Islet precursor cell (in vitro differentiated cells): ENCODE measurements around the gene SLC4A7.
"Not testable (repeated sequence)": the region's sequence is repeated elsewhere in the genome, so short reads cannot be mapped to it uniquely, and the experiment has no call there.

Experiments
- DNase-seq: peaks from one replicate; pipeline ENCODE4 v3.0.0-alpha.2; 2018

The SLC4A7 gene

DNA sequence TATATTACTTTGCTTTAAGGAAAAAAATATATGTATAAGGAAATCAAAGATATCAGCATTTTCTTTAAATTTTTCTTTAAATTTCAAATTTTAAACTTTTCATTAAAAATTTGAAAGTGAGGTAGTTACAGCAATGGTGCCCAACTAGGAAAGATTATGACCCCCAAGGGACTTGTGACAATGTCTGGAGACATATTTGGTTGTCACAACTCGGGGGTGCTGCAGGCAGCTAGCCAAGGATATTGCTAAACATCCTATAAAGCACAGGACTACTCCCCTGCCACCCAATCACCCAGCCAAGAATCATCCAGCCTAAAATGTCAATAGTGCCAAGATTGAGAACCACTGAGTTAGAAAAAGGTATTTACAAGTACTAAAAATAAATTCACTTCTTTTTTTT, 57.3 kb downstream of the SLC4A7 start:
- DNase-seq: no peak

DNA sequence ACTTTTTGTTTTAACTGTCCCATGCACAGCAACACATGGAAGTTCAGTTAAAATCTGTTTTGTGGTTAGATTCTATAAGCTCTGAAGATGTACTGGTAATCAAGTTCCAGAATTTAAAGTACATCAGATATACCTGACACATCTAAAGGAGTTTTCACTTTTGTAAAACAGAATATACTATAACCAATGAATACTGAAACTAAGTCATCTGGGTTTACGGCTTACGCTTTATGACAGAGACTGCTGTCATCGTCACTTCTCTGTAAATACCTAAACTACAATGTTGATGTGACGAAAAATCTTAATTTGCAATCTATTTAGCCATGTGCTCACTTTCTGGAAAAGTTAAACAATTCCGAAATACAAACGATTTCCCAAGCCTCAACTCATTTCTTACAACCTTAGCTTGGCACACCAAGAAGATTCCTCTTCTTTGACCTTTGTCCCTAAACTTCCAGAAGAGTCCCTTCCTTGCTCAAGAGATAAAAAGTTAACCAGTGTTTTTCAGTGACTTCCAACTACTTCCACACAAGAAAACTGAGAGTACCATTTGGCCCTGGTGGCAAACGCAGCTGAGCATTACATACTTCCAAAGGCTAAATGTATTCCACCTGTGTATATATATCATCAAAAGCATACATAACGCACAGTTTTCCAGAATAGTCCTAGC, 58.2 kb downstream of the SLC4A7 start:
- no peak for DNase-seq

DNA sequence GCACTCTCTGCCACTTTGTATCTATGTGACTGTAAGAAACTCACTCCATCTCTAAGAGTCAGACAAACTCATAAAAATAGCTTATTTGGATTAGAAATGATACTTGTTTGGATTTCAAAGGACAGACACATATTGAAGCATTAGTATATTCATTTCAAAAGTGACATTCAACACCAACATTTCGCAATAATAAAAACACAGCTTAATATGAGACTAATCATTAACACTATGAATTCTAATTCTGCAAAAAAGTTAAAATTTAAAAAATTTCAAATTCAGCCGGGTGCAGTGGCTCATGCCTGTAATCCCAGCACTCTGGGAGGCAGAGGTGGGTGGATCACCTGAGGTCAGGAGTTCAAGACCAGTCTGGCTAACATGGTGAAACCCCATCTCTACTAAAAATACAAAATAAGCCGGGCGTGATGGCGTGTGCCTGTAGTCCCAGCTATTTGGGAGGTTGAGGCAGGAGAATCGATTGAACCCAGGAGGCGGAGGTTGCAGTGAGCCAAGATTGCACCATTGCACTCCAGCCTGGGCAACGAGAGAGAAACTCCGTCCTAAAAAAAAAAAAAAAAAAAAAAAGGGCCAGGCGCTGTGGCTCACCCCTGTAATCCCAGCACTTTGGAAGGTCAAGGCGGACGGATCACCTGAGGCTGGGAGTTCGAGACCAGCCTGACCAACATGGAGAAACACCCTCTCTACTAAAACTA, 59.2 kb downstream of the SLC4A7 start:
- DNase-seq: not testable (repeated sequence)

DNA sequence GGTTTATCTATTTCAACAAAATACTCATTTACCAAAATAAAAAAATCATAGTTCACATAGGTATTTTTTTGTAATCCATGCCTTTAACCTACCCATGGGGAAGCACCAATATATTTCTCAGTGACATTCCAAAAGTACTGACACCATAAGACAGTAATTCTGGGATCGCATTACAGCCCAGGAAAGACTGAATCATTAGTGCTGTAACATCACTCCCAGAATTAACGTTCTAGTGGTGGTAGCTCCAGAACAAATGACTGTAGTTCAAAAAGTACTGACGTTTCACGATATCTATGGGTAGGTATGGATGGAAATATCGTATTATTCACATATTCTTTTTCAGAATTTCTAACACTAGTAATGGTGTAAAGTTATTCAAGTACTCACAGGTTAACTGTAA, 60.7 kb downstream of the SLC4A7 start:
- no peak for DNase-seq

DNA sequence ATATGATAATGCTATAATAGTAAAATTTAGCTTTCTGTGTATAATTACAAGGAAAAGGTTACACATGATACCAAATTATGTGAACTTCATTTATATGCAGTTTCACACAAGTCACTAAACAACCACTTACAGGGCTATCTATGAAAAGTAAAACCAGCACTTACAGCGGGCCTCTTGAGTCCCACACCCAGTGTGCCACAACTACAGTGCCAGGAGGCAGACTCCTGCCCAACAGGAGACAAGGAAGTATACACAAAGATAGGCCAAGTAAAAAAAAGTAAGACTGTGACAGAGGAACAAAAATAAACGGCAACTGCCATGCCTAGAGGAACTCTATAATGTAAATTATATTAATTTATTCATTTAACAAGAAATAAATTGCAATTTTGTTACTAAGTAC, 61.6 kb downstream of the SLC4A7 start:
- no peak for DNase-seq

DNA sequence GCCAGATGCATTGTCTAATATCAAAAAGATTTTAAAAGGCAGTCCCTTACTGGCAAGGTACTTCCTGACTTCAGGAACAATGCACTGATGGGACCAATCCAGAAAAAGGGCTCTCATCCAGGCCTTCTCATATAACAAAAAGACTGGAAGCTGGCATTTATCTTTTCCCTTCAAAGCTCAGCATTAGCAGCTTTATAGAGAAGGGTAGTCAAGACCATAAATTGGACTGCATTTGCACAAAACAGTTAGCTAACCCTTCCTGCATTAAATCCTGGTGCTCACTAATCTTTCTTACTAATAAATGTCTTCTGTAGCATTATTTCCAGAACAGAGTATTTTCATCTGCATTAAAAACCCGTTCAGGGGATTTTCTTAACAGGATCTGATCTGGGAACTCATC, 69.0 kb downstream of the SLC4A7 start:
- DNase-seq: no peak

DNA sequence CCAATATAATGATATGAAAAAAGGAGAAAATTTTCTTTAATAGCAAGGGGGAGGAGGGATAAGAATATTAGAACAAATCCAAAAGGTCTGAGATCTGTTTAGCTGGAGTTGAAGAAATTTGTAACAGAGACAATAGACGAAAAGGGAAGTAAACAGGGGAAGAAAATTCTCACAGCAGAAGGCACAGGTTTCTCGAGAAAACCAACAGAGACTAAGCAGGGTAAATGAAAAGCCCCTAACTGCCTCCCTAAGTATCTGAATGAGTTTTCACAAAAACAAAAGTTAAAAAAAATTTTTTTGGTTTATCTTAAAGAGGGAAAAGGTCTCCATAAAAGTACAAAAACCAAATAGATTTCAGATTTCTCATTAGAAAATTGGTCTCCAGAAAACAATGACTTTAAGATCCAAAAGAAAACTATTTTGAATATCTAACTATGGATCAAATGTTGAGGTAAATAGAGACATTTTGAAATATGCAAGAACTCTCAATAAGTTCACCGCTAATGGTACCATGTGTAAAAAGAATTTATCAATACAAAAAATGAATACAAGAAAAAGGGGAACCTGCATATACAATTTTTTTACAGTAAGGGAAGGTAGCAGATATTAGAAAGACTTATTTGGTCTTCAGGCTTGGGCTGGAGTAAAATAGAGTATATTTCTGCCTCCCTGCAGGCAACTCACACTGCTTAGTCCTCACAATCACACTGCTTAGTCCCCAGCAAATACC, 91.1 kb downstream of the SLC4A7 start:
- no peak for DNase-seq

DNA sequence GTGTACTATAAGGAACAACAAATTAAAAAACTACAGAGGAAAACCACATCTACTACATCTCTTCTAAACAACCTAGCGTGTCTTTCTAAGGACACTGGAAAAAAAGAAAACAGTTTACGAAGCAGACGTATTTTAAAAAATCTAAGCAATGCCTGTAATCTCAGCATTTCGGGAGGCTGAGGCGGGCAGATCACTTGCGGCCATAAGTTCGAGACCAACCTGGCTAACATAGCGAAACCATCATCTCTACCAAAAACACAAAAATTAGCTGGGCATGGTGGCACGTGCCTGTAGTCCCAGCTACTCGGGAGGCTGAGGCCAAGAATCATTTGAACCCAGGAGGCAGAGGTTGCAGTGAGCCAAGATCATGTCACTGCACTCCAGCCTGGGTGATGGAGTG, 91.8 kb downstream of the SLC4A7 start:
- not testable (repeated sequence) for DNase-seq

DNA sequence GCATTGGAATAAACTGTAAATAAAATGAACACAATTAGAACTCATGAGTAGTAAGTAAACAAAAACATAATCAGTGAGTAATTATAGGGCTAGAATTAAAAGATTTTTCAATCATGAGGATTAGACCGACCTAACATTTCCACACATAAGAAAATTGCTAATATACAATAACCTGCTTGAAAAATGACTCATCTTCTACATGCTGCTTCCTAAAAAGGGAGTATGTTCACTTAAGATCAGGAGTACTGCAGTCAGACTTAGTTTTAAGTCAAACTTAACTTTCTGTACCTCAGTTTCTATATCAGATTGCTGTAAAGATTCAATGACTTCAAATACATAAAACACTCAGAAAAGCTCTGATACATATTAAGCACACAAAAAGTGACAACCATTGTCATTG, 92.4 kb downstream of the SLC4A7 start:
- DNase-seq: no peak

DNA sequence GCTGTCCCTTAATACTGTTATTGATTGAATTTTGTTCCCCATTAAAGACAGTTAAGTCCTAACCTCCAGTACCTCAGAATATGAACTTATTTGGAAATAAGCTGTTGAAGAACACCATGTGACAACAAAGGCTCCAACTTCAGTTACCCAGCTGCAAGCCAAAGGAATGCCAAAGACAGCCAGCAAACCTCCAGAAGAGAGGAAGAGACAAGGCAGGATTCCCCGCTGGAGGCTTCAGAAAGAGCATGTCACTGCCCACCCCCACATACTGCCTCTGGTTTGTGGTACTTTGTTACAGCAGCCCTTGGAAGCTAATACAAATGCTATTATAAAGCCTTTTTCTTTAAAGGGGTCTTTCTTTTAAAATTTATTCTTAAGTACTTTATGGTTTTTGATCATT, 96.6 kb downstream of the SLC4A7 start:
- no peak for DNase-seq

DNA sequence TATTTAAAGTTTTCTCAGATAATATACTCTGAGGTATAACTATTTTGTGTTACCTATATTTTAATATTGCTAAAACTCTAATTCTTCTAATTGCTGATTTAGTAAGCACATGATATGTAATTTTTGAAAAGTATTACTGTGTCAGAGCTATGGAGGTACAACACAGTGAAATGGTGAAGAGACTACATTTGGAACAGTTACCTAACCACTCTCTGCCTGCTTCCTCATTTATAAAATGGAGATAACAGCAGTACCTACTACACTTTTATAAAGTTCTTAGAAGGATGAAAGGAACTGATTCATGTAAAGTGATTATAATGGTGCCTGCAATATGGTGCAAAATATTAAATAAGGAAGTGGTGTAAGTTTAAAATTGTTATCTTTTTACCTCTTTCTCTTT, 98.7 kb downstream of the SLC4A7 start:
- no peak for DNase-seq

DNA sequence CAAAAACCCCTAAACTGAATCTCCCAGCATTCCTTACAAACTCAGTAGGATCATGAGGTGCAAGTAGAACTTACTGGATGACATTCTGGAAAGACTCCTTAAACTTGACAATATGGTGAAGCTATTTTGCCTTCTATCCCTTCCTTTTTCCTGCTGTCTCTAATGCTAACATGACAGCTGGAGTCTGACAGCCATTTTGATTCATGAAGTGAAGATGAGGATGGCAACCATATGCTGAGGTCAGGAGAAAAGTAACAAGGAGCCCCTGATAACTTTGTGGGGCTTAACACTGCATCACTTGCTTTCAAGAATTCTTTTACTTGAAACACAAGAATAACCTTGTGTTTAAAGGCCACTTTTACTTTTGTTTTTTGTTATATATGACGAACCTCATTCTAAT, 100.0 kb downstream of the SLC4A7 start:
- DNase-seq: no peak

DNA sequence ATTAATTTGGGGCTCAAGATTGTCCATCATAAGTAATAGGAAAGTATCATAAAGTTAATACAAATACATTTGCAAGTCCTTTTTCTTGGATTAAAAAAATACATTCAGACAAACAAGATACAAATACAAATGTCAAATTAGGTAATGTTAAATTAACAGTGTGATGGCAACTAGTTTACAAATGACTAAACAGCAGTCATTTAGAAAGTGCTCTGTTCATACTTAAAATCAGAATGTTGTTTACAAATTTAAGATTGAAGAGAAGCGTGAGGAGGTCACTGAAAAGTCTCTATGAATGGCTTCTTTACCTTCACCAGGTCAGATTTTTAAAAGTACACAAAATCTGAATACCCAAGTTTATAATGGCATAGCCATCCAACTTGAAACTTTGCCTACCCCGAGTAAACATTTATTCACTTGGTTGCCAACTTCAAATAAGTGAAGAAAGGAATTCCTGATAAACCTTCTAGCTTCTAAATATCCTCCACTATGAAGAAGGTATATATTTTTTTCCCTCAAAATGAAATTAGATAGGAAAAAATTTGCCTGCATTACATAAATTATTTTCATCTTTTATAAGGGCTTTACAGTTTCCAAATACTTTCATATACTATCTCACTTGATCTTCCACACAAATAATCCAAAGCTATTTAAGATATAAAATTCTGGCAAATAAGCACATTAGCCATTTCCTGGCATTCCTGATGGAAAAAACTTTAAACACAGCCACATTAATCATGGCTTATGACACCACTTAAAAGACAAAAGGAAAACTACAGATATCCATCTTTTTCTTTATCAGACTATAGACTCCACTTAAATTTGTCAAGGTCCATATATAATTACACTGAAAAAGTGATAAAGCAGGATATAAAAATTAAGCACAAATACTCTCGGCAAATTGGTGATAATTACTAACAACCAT, 103.5 kb downstream of the SLC4A7 start:
- no peak for DNase-seq

DNA sequence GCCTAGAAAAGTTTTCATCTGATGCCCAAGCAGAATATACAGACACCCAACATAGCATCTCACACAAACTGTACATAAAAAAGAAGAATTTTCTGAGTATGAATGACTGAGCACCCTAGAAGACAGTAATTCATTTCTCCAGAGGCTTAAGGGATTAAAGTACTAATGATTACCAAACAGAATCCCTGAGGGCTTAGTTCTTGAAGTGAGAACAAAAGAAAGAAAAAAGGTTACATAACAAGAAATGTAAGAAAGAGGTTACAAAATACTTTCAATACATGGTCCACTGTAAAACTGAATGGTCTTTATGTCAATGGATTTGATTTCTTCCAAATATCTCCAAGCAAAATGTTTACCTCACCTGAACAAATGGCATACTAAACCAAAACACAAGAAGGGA, 105.9 kb downstream of the SLC4A7 start:
- no peak for DNase-seq

DNA sequence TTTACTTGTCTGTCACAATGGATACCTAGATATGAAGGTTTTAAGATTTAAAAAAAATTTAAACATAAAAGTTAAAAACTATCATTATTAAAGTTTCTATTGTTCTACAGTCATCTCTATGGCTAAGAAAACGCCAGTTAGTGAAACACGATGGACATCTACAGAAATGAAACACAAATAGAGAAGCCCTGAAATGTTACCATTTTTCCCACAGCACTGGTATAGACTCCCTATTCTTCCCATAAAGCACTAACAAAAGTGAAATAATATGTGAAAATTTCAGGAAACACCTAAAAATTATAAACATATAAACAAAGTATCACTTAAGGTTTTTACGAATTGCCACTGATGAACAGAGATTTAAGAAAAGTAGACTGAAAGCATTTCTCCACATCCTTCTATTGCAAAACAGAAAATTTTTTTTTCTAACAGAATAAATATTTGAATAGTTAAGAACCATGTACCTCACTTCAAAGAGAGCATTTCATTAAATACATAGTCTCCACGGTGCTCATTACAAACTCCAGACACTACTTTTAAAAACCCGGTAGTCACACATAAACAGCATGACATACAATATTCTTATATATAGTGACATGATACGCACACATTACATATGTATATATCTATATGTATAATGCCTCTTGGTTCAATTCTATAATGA, 107.9 kb downstream of the SLC4A7 start:
- DNase-seq: no peak

DNA sequence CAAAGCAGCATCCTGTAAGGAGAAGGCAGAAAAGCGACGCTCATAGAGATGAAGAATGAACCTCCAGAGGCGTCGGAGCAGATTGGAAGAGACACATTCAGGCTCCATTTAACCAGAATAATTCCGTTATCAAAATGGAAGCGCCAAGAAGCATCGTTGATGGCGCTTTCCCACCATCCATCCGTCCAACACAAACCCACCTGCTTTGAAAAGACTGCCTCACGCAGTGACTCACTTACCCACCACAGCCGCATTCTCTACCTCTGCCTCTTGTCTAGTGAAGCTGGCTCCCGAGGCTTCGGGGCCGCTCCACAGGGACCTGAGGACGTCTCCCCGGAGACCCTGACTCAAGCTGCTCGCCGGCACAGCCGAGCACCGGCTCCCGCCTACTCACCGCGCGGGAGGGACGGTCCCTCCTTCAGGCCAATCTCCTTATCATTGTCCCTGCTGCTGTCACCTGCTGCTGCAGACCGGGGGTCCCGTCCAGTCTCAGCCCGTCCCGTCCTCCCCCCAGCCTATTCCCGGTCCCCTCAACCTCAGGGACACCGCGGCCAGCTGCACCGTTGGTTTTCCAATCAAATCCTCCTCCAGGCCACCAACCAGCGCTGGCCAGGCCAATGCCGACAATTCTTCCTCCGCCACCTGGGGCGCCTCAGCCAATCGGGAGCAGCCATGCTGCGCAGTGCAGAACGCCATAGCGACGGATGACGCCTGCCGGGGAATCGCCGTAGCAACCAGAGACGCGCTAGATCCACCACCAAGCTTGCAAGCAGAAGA, 115.2 kb downstream of the SLC4A7 start, which contains the start of gene NEK10:
Gene NEK10, minus strand, starts transcription at position 553 of the 777 bp plus-strand sequence. CDS start 16,501 bp downstream, outside the sequence.
- peak; percentile 98 for DNase-seq

DNA sequence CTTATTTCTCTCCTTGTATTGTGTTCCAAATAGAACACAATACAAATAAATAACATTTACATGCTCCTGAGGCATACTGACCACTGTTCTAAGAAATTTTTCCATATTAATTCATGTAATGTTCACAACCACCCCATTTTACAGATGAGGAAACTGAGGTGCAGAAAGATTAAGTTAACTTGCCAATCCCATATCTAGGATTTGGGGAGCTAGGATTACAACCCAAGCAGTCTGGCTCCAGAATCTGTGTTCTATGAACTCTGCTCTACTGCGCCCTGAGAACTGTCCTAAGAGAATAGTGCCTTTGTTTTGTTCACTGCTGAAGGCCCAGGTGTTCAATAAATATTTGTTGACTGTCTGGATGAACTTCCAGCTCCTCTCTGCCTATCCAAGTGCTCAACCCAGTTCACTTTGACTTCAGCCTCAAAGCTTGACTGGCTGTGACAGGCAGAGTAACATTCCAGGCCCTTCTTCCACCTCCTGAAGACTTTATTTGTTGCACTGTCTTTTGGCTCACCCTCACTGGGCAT, 118.1 kb downstream of the SLC4A7 start:
- no peak for DNase-seq

DNA sequence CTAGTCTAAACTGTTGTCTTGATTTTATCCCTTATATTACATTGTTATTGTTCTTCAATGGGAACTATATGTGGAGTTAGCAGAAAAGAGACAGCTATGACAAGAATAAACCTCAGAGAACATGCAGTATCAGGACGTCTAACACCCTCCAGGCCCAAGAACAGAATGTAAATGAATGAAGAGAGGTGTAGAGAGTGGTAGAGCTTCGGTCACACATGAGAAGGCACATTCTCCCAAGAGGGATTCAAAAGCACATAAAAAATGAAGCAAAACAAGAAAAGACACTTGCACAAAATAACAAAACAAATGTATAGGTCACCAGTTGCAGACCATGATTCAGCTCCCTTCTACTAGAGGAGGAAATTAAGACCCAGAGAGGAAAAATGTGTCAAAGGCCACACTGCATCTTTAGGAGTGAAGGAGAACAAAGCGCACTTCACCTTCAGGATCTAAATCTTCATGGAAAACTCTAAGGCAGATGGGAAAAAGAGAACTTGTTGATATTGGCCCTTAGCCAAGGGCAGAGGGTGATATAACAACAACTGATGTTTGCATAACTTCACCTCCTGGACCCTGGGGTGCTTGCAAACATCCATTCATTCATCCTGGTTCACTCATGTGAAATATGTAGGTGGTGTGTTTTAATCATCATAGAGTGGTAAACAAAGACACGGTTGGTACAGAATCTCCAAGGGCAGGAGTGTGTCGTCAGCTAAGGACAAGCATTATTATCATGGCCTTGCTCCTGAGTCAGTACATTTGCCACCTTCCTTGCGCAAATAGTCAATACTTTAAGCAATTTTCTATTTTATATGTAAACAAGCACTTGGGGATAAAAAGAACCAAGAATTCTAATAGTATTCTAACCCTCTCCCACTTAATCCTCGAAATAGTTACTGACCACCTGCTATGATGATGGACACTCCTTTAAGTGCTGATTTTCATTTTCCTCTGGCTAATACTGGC, 123.8 kb downstream of the SLC4A7 start:
- no peak for DNase-seq

DNA sequence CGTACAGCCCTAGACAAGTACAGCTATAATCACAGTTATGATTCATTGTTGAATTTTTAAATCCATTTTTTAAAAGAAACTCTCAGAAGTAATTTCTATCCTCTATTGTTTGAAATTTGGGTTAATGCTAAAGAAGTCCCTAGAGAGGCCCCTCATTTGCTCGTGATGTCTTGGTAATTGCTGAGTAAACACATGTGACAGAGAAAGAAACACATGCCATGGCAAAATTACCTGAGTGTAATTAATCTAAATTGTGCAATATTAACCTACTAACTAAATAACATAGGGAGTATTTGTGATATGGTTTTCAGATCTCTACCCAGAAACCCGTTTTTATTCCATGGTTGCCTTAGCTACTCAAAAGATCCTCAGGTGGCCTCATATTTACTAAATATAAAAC, 125.8 kb downstream of the SLC4A7 start:
- no peak for DNase-seq

DNA sequence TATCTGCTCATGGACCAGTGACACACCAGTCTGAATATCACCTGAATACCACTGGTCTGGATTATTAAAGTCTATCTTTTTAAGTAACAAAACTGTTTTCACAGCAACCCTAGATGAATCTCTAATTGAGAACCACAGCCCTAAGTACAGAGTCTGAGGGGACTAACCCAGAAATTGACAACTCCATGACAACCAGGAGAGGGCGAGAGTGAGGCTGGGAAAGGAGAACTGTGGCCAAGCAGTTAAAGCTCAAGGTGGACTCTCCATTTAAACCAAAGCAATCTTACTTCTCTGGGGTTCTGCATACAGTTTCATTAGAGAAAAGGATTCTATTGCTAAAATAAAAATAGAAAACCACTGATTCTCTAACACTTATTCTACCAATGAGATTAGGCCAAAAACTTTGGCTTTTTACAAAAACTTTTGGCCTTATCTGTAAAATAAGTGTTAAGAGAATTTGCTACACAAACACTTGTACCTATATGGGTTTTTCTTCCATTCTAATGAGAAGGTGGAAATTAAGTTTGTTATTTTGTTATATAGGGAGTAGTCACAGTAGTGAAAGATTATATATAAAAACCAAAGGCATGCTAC, 126.4 kb downstream of the SLC4A7 start:
- DNase-seq: peak; percentile 75
